GM12891 (cell line): Measurements from ENCODE around the gene HGD.

Experiments
- POLR2A ChIP-seq: IDR thresholded peaks from 2 replicates; pipeline ENCODE4 v1.6.1; 2011; ENCODE audit warnings: low read depth, low read length, control low read depth
- POLR2AphosphoS5 ChIP-seq: IDR thresholded peaks from 2 replicates; pipeline ENCODE4 v1.6.1; 2011; ENCODE audit warnings: low read depth, low read length, control low read depth
- POU2F2 ChIP-seq: IDR thresholded peaks from 2 replicates; pipeline ENCODE4 v1.6.1; 2011; ENCODE audit warnings: low read depth, mild to moderate bottlenecking, control low read depth, low read length, moderate library complexity
- TAF1 ChIP-seq: IDR thresholded peaks from 2 replicates; pipeline ENCODE4 v1.6.1; 2011; ENCODE audit warnings: low read depth, low read length, control low read depth

- no peak for TF ChIP-seq POLR2A
- TF ChIP-seq TAF1: no peak
- TF ChIP-seq POLR2AphosphoS5: no peak
- no peak for TF ChIP-seq POU2F2
These were observed 44.0 kb downstream of the HGD start for GRCh38 chr3:120637851-120638559.
